SK-N-DZ (cell line): Measurements from ENCODE around the gene GABRB3. TPM values are rescaled to one million over a fixed set of nuclear protein-coding genes. Genes with fewer than 3 reads are reported as not detected.

ENCODE experiments used
- DNase-seq: peaks from one replicate; pipeline ENCODE4 v3.0.0-alpha.2; 2015; ENCODE audit warnings: low spot score
- polyA plus RNA-seq, 2 experiments: library from polyadenylated mRNA; depleted of rRNA; stranded (reverse); fragments of >200 nt; gene quantifications; 2 replicates each; pipeline ENCODE4 v1.2.3, GENCODE V29; 2014

GABRB3 gene
- 33.1 and 34.7 TPM in 2 replicates for polyA plus RNA-seq (2014; cell fraction: cytosol; rRNA removed)
- 17.5 and 19.3 TPM in 2 replicates for polyA plus RNA-seq (2014; cell fraction: nucleus; rRNA removed)

- DNase-seq = peak; percentile 40
Measured at GRCh38 chr15:26772154-26773066, at the start of gene GABRB3. TSS of gene GABRB3 (minus strand) at chr15:26773066.

GRCh38 chr15:26807517-26808427 is 34.9 kb upstream of the GABRB3 start:
- DNase-seq = no peak

- DNase-seq = no peak
Measured at GRCh38 chr15:26806574-26806973, 33.7 kb upstream of the GABRB3 start.

GRCh38 chr15:26806151-26806550 is 33.3 kb upstream of the GABRB3 start:
- DNase-seq = no peak

GRCh38 chr15:26805470-26805869 is 32.6 kb upstream of the GABRB3 start:
- no peak for DNase-seq

GRCh38 chr15:26804063-26804804 is 31.4 kb upstream of the GABRB3 start:
- DNase-seq = no peak

- DNase-seq = no peak
Measured at GRCh38 chr15:26790118-26790517, 17.3 kb upstream of the GABRB3 start.

GRCh38 chr15:26781816-26782215 is 8.9 kb upstream of the GABRB3 start:
- DNase-seq = no peak

GRCh38 chr15:26773917-26774316 is 1.1 kb upstream of the GABRB3 start:
- DNase-seq = peak; percentile 22

- peak; percentile 66 for DNase-seq
Measured at GRCh38 chr15:26773067-26773877, 406 bp upstream of the GABRB3 start.

- peak; percentile 55 for DNase-seq
Measured at GRCh38 chr15:26771578-26772153, 1.2 kb downstream of the GABRB3 start.

- peak; percentile 44 for DNase-seq
Measured at GRCh38 chr15:26771168-26771567, 1.7 kb downstream of the GABRB3 start.

GRCh38 chr15:26767169-26767670 is 5.6 kb downstream of the GABRB3 start:
- no peak for DNase-seq

GRCh38 chr15:26766262-26766661 is 6.6 kb downstream of the GABRB3 start:
- no peak for DNase-seq

- no peak for DNase-seq
Measured at GRCh38 chr15:26759986-26760385, 12.9 kb downstream of the GABRB3 start.

GRCh38 chr15:26758079-26758478 is 14.8 kb downstream of the GABRB3 start:
- DNase-seq = peak; percentile 58

GRCh38 chr15:26757141-26757540 is 15.7 kb downstream of the GABRB3 start:
- DNase-seq = no peak

- no peak for DNase-seq
Measured at GRCh38 chr15:26744894-26745293, 28.0 kb downstream of the GABRB3 start.

GRCh38 chr15:26739791-26740190 is 33.1 kb downstream of the GABRB3 start:
- no peak for DNase-seq

- DNase-seq = no peak
Measured at GRCh38 chr15:26738996-26739395, 33.9 kb downstream of the GABRB3 start.
